HG03378 (cell line): ENCODE data around the gene RNF145.

Experiments used
- ATAC-seq: cut with Tn5 transposase; IDR thresholded peaks from one replicate; pipeline ENCODE4 v1.9.1; 2021; ENCODE audit warnings: mild to moderate bottlenecking, moderate library complexity; ENCODE audit not compliant: unreplicated experiment

Gene RNF145

GRCh38 chr5:159220206-159220605 lies 10.9 kb upstream of the RNF145 start:
- no peak for ATAC-seq

- ATAC-seq: no peak
Observed at GRCh38 chr5:159218595-159219023, 9.3 kb upstream of the RNF145 start.

- no peak for ATAC-seq
Observed at GRCh38 chr5:159217236-159217635, 7.9 kb upstream of the RNF145 start.

GRCh38 chr5:159216454-159216853 lies 7.1 kb upstream of the RNF145 start:
- no peak for ATAC-seq

- no peak for ATAC-seq
Observed at GRCh38 chr5:159215886-159216285, 6.5 kb upstream of the RNF145 start.

GRCh38 chr5:159214486-159215271 lies 5.3 kb upstream of the RNF145 start:
- no peak for ATAC-seq

GRCh38 chr5:159212657-159213462 lies 3.5 kb upstream of the RNF145 start:
- no peak for ATAC-seq

GRCh38 chr5:159211729-159212174 lies 2.4 kb upstream of the RNF145 start:
- no peak for ATAC-seq

GRCh38 chr5:159210846-159211245 lies 1.5 kb upstream of the RNF145 start:
- no peak for ATAC-seq

- no peak for ATAC-seq
Observed at GRCh38 chr5:159210210-159210661, 883 bp upstream of the RNF145 start.

GRCh38 chr5:159208514-159209437 lies 577 bp downstream of the RNF145 start:
- peak; percentile 2 for ATAC-seq

GRCh38 chr5:159207686-159208513 lies 1.5 kb downstream of the RNF145 start:
- ATAC-seq: peak; percentile 39

- no peak for ATAC-seq
Observed at GRCh38 chr5:159207222-159207685, 2.1 kb downstream of the RNF145 start.

GRCh38 chr5:159206818-159207217 lies 2.5 kb downstream of the RNF145 start:
- no peak for ATAC-seq

GRCh38 chr5:159206368-159206767 lies 3.0 kb downstream of the RNF145 start:
- ATAC-seq: no peak

GRCh38 chr5:159203351-159203750 lies 6.0 kb downstream of the RNF145 start:
- ATAC-seq: no peak

GRCh38 chr5:159202151-159202550 lies 7.2 kb downstream of the RNF145 start:
- ATAC-seq: no peak

- ATAC-seq: no peak
Observed at GRCh38 chr5:159199780-159200179, 9.6 kb downstream of the RNF145 start.

- ATAC-seq: no peak
Observed at GRCh38 chr5:159199225-159199624, 10.1 kb downstream of the RNF145 start.
